Lower lobe of right lung (tissue), 2 donors: ENCODE data around the gene SMIM23. TPM values are rescaled to one million over a fixed set of nuclear protein-coding genes. Genes with fewer than 3 reads are reported as not detected.

Experiments used
- ATAC-seq, 2 donors: fragments of 200-7000 bp; cut with Tn5 transposase; one replicate each; pipeline ENCODE4 v1.9.1; 2020 to 2022; ENCODE audit warnings: mild to moderate bottlenecking in 2 of 2, moderate library complexity in 2 of 2
- DNase-seq: peaks from one replicate; pipeline ENCODE4 v3.0.0-alpha.2; 2020
- H3K27ac ChIP-seq: fragments of 200-600 bp; one replicate; pipeline ENCODE4 v1.8.0; 2022
- H3K27me3 ChIP-seq: fragments of 200-600 bp; one replicate; pipeline ENCODE4 v1.8.0; 2022; ENCODE audit warnings: low read depth
- H3K36me3 ChIP-seq: fragments of 200-600 bp; one replicate; pipeline ENCODE4 v1.8.0; 2022; ENCODE audit warnings: mild to moderate bottlenecking
- H3K4me1 ChIP-seq: fragments of 200-600 bp; one replicate; pipeline ENCODE4 v1.8.0; 2022
- H3K4me3 ChIP-seq: fragments of 200-600 bp; one replicate; pipeline ENCODE4 v1.8.0; 2022; ENCODE audit warnings: mild to moderate bottlenecking
- H3K9me3 ChIP-seq: fragments of 200-600 bp; one replicate; pipeline ENCODE4 v1.8.0; 2022
- intact Hi-C: fragments of 100-400 bp; cut with DNase I; formaldehyde crosslinking; loops from one replicate; pipeline ENCODE4 v1.11.0; 2022
- total RNA-seq: library from RNA; stranded (reverse); fragmentation: NEBNext Ultra II Directional; extraction: Animal tissue kit (Norgen Biotek cat#: 25700); gene quantifications from one replicate; pipeline ENCODE4 v1.2.1, GENCODE V29; 2021
- TF ChIP-seq, protein P1 (sequence below): fragments of 200-600 bp; IDR thresholded peaks from one replicate; pipeline ENCODE4 v1.8.0; 2022; ENCODE audit warnings: antibody characterized with exemption, mild to moderate bottlenecking
- donor health status: DM: no; HTN: yes; CAD: no; lungs with severe emphysema.

Gene SMIM23
- total RNA-seq, 1 donor from 2014 or later = not detected

DNA sequence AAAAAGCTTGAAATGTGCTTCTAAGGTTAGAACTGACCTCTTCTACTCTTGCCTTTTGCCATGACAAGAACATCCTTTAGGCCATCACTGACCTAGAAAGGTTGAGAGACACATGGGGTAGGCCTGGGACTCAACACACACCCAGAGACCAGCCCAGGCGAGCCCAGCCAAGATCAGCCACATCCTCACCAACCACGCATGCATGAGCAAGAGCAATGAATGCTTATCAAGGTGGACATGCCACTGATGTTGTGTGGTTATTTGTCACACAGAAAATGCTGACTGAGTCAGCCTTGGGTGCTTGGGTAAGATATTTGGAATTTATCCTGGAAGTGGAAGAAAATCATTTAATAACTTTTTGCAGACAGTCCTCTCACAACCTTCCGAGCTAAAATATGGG, 39.4 kb downstream of the SMIM23 start:
- H3K9me3 ChIP-seq = peaks cover 2% of the 10 kb centered on the region
- TF ChIP-seq, protein P1, sequence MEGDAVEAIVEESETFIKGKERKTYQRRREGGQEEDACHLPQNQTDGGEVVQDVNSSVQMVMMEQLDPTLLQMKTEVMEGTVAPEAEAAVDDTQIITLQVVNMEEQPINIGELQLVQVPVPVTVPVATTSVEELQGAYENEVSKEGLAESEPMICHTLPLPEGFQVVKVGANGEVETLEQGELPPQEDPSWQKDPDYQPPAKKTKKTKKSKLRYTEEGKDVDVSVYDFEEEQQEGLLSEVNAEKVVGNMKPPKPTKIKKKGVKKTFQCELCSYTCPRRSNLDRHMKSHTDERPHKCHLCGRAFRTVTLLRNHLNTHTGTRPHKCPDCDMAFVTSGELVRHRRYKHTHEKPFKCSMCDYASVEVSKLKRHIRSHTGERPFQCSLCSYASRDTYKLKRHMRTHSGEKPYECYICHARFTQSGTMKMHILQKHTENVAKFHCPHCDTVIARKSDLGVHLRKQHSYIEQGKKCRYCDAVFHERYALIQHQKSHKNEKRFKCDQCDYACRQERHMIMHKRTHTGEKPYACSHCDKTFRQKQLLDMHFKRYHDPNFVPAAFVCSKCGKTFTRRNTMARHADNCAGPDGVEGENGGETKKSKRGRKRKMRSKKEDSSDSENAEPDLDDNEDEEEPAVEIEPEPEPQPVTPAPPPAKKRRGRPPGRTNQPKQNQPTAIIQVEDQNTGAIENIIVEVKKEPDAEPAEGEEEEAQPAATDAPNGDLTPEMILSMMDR = no peak
- no peak overlapping the region for H3K27ac ChIP-seq
- no peaks in the 10 kb centered on the region for H3K36me3 ChIP-seq
- H3K4me1 ChIP-seq = no peaks in the 10 kb centered on the region
- ATAC-seq (no peak), DNase-seq (no peak)
- no peak overlapping the region for H3K4me3 ChIP-seq
- intact Hi-C loops = no loop called here
- no peaks in the 10 kb centered on the region for H3K27me3 ChIP-seq

DNA sequence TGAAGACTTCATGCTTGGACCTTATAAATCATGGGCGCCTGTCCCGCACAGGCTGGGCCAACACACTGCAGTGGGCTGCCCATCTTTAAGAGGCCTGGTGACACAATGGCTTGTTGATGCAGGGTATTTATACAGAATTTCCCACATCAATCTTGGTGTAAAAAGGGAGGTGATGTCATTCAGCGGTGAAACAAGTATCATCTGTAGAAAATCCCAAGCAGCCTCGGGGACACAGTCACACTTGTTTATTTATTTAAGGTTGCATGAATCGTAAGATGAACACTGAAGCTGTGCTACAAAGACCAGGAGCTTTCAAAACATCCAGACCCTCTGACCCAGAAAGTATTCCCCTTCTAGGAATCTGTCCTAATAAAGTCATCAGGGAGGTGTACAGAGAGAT, 40.5 kb downstream of the SMIM23 start:
- intact Hi-C loops = no loop called here
- TF ChIP-seq, protein P1 = no peak
- DNase-seq = no peak
- ATAC-seq = no peak
- Histone ChIP-seq H3K4me1 (no peaks in the 10 kb centered on the region), H3K4me3 (no peak overlapping the region), H3K9me3 (peaks cover 2% of the 10 kb centered on the region), H3K27me3 (no peaks in the 10 kb centered on the region), H3K27ac (no peak overlapping the region), H3K36me3 (no peaks in the 10 kb centered on the region)

DNA sequence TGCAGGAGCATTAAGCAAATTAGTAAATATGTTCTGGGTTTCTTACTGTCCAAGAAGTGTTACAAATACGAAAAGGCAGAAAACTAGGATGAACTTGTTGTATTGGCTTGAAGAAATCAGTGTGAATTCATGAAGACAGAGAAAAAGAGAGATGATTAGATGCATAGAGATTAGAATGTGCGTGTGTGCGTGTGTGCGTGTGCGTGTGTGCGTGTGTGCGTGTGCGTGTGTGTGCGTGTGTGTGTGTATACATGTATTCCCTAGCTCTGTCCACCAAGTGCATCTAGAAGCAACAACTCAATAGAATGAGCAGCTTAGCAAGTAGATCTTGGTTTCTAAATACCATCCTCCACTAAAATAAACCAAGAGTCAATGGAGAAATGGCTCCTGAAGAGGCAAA, 41.5 kb downstream of the SMIM23 start:
- DNase-seq = no peak
- H3K36me3 ChIP-seq = no peaks in the 10 kb centered on the region
- no peaks in the 10 kb centered on the region for H3K4me1 ChIP-seq
- no peaks in the 10 kb centered on the region for H3K27me3 ChIP-seq
- no peak for ATAC-seq
- intact Hi-C loops = no loop called here
- TF ChIP-seq, protein P1 = no peak
- H3K4me3 ChIP-seq = no peak overlapping the region
- peaks cover 2% of the 10 kb centered on the region for H3K9me3 ChIP-seq
- H3K27ac ChIP-seq = no peak overlapping the region

DNA sequence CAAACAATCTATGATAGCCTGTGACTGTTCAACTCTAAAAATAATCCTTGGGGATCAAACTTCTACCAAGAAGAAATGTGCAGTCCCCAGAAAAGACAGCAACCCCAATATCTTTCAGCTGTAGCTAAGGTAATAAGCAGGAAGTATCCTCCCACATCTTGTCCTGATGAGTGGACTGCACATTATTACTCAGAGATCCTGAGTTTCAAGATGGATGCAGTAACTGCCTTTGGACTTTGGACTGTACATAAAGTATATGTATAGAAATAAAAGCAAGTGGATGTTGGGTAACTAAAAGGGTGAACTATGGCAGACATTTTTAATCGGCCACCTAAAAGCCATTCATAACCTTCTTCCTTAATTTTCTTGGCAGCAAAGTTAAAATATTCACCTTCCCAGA, 45.1 kb downstream of the SMIM23 start:
- no peak for ATAC-seq
- TF ChIP-seq, protein P1 = no peak
- no peaks in the 10 kb centered on the region for H3K4me1 ChIP-seq
- no peak for DNase-seq
- H3K9me3 ChIP-seq = peaks cover 2% of the 10 kb centered on the region
- H3K36me3 ChIP-seq = no peaks in the 10 kb centered on the region
- no peaks in the 10 kb centered on the region for H3K27me3 ChIP-seq
- intact Hi-C loops = no loop called here
- H3K27ac ChIP-seq = no peak overlapping the region
- H3K4me3 ChIP-seq = no peak overlapping the region

DNA sequence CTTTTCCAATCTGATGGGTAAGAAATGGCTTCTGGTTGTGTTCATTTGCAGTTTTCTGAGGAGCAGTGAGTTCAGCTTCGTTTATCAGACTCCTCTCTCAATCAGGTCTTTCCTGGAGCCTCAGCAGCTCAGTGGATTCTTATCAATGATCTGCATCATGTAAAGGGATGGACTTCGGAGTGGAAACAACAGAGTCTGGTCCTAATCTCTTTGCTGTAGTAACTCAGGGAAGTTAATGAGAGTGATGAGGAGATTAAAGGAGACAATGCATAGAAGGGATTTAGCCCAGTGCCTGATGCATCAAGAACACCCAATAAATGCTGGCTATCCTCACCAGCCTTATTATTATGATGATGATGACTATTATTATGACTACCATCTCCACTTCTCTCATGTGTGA, 47.2 kb downstream of the SMIM23 start:
- Histone ChIP-seq H3K27me3 (no peaks in the 10 kb centered on the region), H3K27ac (no peak overlapping the region), H3K36me3 (no peaks in the 10 kb centered on the region), H3K9me3 (peaks cover 2% of the 10 kb centered on the region), H3K4me1 (no peaks in the 10 kb centered on the region), H3K4me3 (no peak overlapping the region)
- DNase-seq (no peak), ATAC-seq (no peak)
- intact Hi-C loops = no loop called here
- TF ChIP-seq, protein P1 = no peak

DNA sequence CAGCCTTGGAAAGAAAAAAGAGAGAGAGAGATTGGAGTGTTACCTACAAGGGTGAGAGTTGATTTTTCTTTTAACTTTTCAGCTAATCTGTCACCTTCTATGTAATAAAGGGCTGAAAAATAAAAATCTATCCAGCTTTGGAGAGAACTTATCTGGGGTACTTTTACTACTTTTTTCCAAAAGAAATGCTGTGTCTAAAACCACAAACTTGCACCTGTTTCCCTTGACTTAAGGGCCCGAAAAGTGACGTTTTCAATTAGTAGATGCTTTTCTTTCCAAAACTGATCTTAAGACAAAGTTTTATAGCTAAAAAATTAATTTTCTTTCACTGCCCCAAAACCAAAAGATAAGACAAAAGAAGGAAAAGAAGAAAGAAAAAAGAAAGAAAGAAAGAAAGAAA, 48.8 kb downstream of the SMIM23 start:
- DNase-seq = no peak
- no peaks in the 10 kb centered on the region for H3K27me3 ChIP-seq
- H3K27ac ChIP-seq = no peak overlapping the region
- TF ChIP-seq, protein P1 = no peak
- no peak for ATAC-seq
- H3K4me3 ChIP-seq = no peak overlapping the region
- H3K9me3 ChIP-seq = no peaks in the 10 kb centered on the region
- no peaks in the 10 kb centered on the region for H3K4me1 ChIP-seq
- no peaks in the 10 kb centered on the region for H3K36me3 ChIP-seq
- intact Hi-C loops = no loop called here
